Measurements from ENCODE around the gene MSANTD4. TPM values are rescaled to one million over a fixed set of nuclear protein-coding genes. Genes with fewer than 3 reads are reported as not detected.

The MSANTD4 gene
- total RNA-seq, 2 donors from 2014 or later: 11.5 to 22.5 TPM

DNA sequence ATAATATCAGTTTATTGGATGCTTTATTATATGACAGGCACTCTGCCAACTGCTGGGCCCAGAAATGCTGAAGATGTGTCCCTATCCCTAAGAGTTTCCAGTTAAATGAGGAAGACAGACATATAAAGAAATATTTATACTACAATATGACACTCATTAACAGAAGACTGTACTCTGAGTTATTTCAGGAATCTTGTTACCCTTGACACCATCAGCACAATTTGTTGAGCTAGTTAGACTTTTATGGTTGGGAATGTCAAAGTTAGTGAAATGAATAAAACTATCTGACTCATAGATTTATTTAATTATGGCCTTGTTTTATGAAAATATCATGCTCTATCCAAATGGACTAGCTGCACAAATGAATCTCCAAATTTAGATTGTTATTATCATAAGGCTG is 25.6 kb upstream of the MSANTD4 start:
- H3K27ac ChIP-seq: no peak overlapping the region

DNA sequence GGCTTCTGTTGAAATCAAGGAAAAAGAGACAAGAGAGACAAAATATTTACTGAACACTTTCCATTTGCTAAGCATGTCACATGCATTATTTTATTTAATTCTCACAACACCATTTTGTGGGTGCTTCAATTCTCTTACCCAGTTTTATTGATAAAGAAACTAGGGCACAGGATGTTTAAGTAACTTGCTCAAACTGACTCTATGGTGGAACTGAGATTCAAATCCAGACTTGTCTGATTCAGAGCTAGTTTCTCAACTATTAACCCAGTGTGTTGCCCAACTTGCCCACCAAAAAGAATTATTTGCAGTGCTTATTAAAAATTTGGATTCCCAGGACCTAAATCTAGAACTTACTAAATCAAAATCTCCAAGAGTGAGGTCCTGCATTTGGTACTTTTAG is 21.5 kb upstream of the MSANTD4 start:
- no peak overlapping the region for H3K4me3 ChIP-seq
- no peaks in the 10 kb centered on the region for H3K36me3 ChIP-seq
- H3K27me3 ChIP-seq (replicated peaks; ENCODE audit: insufficient read depth): no peaks in the 10 kb centered on the region
- intact Hi-C loops (cut with DNase I): no loop called here
- no peaks in the 10 kb centered on the region for H3K4me1 ChIP-seq (replicated peaks)
- H3K27ac ChIP-seq: no peak overlapping the region
- DNase-seq (ENCODE audit: low spot score): no peak
- H3K9me3 ChIP-seq: no peaks in the 10 kb centered on the region
- TF ChIP-seq POLR2AphosphoS5 (IDR thresholded peaks at IDR 0.05) (no peak), POLR2A (IDR thresholded peaks at IDR 0.05) (no peak)
- TF ChIP-seq, protein P1, sequence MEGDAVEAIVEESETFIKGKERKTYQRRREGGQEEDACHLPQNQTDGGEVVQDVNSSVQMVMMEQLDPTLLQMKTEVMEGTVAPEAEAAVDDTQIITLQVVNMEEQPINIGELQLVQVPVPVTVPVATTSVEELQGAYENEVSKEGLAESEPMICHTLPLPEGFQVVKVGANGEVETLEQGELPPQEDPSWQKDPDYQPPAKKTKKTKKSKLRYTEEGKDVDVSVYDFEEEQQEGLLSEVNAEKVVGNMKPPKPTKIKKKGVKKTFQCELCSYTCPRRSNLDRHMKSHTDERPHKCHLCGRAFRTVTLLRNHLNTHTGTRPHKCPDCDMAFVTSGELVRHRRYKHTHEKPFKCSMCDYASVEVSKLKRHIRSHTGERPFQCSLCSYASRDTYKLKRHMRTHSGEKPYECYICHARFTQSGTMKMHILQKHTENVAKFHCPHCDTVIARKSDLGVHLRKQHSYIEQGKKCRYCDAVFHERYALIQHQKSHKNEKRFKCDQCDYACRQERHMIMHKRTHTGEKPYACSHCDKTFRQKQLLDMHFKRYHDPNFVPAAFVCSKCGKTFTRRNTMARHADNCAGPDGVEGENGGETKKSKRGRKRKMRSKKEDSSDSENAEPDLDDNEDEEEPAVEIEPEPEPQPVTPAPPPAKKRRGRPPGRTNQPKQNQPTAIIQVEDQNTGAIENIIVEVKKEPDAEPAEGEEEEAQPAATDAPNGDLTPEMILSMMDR (IDR thresholded peaks at IDR 0.05): no peak

More for the DNA sequence above, 25.6 kb upstream of the MSANTD4 start:
- no peaks in the 10 kb centered on the region for H3K27me3 ChIP-seq (replicated peaks; ENCODE audit: insufficient read depth)
- no peak for DNase-seq (ENCODE audit: low spot score)
- intact Hi-C loops (cut with DNase I): no loop called here
- H3K4me1 ChIP-seq (replicated peaks): no peaks in the 10 kb centered on the region
- no peak overlapping the region for H3K4me3 ChIP-seq
- TF ChIP-seq POLR2A (IDR thresholded peaks at IDR 0.05): no peak
- no peak for TF ChIP-seq POLR2AphosphoS5 (IDR thresholded peaks at IDR 0.05)
- TF ChIP-seq, protein P1 (IDR thresholded peaks at IDR 0.05): no peak
- no peaks in the 10 kb centered on the region for H3K36me3 ChIP-seq
- H3K9me3 ChIP-seq: no peaks in the 10 kb centered on the region

- Histone ChIP-seq H3K4me1 (replicated peaks) (no peaks in the 10 kb centered on the region), H3K9me3 (no peaks in the 10 kb centered on the region), H3K27me3 (replicated peaks; ENCODE audit: insufficient read depth) (no peaks in the 10 kb centered on the region), H3K4me3 (no peak overlapping the region), H3K36me3 (no peaks in the 10 kb centered on the region), H3K27ac (no peak overlapping the region)
- TF ChIP-seq, protein P1 (IDR thresholded peaks at IDR 0.05): no peak
- TF ChIP-seq POLR2AphosphoS5 (IDR thresholded peaks at IDR 0.05) (no peak), POLR2A (IDR thresholded peaks at IDR 0.05) (no peak)
- 52% methylated on average over 2 of the region's 2 CpGs for WGBS
- intact Hi-C loops (cut with DNase I): no loop called here
- DNase-seq (ENCODE audit: low spot score): no peak
Measured at GRCh38 chr11:106032861-106033260, 10.8 kb upstream of the MSANTD4 start.

GRCh38 chr11:106031936-106032335 is 9.9 kb upstream of the MSANTD4 start:
- H3K9me3 ChIP-seq: no peaks in the 10 kb centered on the region
- no peak overlapping the region for H3K4me3 ChIP-seq
- no peaks in the 10 kb centered on the region for H3K27me3 ChIP-seq (replicated peaks; ENCODE audit: insufficient read depth)
- DNase-seq (ENCODE audit: low spot score): no peak
- no peaks in the 10 kb centered on the region for H3K4me1 ChIP-seq (replicated peaks)
- intact Hi-C loops (cut with DNase I): no loop called here
- TF ChIP-seq POLR2A (IDR thresholded peaks at IDR 0.05) (no peak), POLR2AphosphoS5 (IDR thresholded peaks at IDR 0.05) (no peak)
- TF ChIP-seq, protein P1 (IDR thresholded peaks at IDR 0.05): no peak
- WGBS: 84% methylated on average over 3 of the region's 3 CpGs
- no peaks in the 10 kb centered on the region for H3K36me3 ChIP-seq
- no peak overlapping the region for H3K27ac ChIP-seq

DNA sequence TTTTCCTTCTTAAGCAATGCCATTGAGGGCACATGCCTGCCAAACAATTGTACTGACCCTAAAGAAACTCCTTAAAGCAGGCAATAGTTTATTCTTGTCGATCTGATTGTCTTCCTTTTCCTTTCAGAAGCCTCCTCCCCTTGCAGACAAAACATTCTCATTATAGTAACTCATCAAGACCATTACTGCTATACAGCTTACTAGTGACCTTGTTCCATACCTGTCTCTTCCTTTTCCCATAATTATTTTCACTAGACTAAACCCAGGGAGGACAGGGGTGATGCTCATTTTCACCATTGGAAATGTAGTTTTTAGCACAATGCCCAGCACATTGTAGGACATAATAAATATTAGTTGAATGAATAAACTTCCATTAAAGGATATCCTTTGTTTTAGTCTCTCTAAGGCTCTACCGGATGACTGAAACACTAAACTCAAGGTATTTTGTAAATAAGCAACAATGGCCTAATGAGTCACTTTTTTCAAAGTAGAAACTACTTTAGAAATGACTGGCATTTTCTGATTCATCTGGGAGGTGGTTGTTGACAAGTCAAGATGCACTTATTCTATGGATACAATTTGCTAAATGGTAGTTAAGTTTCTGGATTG is 9.3 kb upstream of the MSANTD4 start:
- no peaks in the 10 kb centered on the region for H3K4me1 ChIP-seq (replicated peaks)
- WGBS: 69% methylated on average over 2 of the region's 2 CpGs
- DNase-seq (ENCODE audit: low spot score): no peak
- no peaks in the 10 kb centered on the region for H3K27me3 ChIP-seq (replicated peaks; ENCODE audit: insufficient read depth)
- intact Hi-C loops (cut with DNase I): no loop called here
- H3K9me3 ChIP-seq: no peaks in the 10 kb centered on the region
- TF ChIP-seq, protein P1 (IDR thresholded peaks at IDR 0.05): no peak
- TF ChIP-seq POLR2A (IDR thresholded peaks at IDR 0.05): no peak
- TF ChIP-seq POLR2AphosphoS5 (IDR thresholded peaks at IDR 0.05): no peak
- H3K4me3 ChIP-seq: no peak overlapping the region
- no peaks in the 10 kb centered on the region for H3K36me3 ChIP-seq
- no peak overlapping the region for H3K27ac ChIP-seq

Measured in prostate gland (tissue), 2 donors.